Tibial nerve (tissue), 4 donors: Measurements from ENCODE around the gene RMND5B. TPM values are rescaled to one million over a fixed set of nuclear protein-coding genes. Genes with fewer than 3 reads are reported as not detected.
A peak's percentile ranks its signal among the peaks of the same experiment; 100 is the strongest.
"Not testable (repeated sequence)": the region's sequence is repeated elsewhere in the genome, so short reads cannot be mapped to it uniquely, and the experiment has no call there.

Source experiments
- DNase-seq, 2 donors: peaks; one replicate each; pipeline ENCODE4 v3.0.0-alpha.2; 2019; ENCODE audit warnings: low spot score in 2 of 2
- H3K27ac ChIP-seq, 4 donors: fragments of 200-600 bp; sonication (generic) in 3 of 4; one replicate each; pipeline ENCODE4 v1.5.1; 2017 to 2019; ENCODE audit warnings: mild to moderate bottlenecking in 1 of 4
- H3K27me3 ChIP-seq, 2 donors: fragments of 200-600 bp; sonication (generic) in 1 of 2; one replicate each; pipeline versions ENCODE4 v1.5.1 to v1.6.0; 2017 to 2019
- H3K36me3 ChIP-seq, 3 donors: fragments of 200-600 bp; sonication (generic); one replicate each; pipeline ENCODE4 v1.5.1; 2018 to 2019
- H3K4me1 ChIP-seq, 4 donors: fragments of 200-600 bp; sonication (generic) in 3 of 4; one replicate each; pipeline ENCODE4 v1.5.1; 2017 to 2019
- H3K4me3 ChIP-seq, 4 donors: fragments of 200-600 bp; sonication (generic) in 3 of 4; one replicate each; pipeline ENCODE4 v1.5.1; 2017 to 2019; ENCODE audit warnings: mild to moderate bottlenecking in 1 of 4, moderate library complexity in 1 of 4
- H3K9me3 ChIP-seq, 4 donors: fragments of 200-600 bp; sonication (generic) in 3 of 4; one replicate each; pipeline ENCODE4 v1.5.1; 2017 to 2019
- CTCF ChIP-seq, 5 experiments: fragments of 200-600 bp in 3 of 5; fragments of 450-650 bp in 2 of 5; sonication (generic) in 3 of 5; IDR thresholded peaks; one replicate each; pipeline ENCODE4 v1.5.1; 2016 to 2019; ENCODE audit warnings: antibody characterized with exemption in 5 of 5, mild to moderate bottlenecking in 3 of 5, moderate library complexity in 2 of 5
- EP300 ChIP-seq, 2 donors: sonication (generic); formaldehyde crosslinking; IDR thresholded peaks; one replicate each; pipeline ENCODE4 v1.6.1; 2017; ENCODE audit warnings: antibody characterized with exemption in 2 of 2, mild to moderate bottlenecking in 1 of 2
- POLR2A ChIP-seq, 2 donors: fragments of 450-650 bp; IDR thresholded peaks; one replicate each; pipeline ENCODE4 v1.6.1; 2017; ENCODE audit warnings: antibody characterized with exemption in 2 of 2, mild to moderate bottlenecking in 2 of 2, moderate library complexity in 2 of 2
- WGBS, 2 donors: methylation state at CpG; one replicate each; pipeline ENCODE4 v1.1.5; 2018; 5-methylcytosine and 5-hydroxymethylcytosine counted together
- total RNA-seq, 4 donors: library from RNA; depleted of rRNA; stranded (reverse); fragments of >200 nt; gene quantifications; one replicate each; pipeline ENCODE4 v1.1.0, GENCODE V29; 2016

RMND5B gene
- total RNA-seq, 4 donors from 2014 or later = 43.1 to 58.8 (median 53.0) TPM

- 90 to 92% methylated on average over 7 of the region's 7 CpGs for WGBS, 2 donors
- Histone ChIP-seq H3K4me3 (no peak overlapping the region), H3K36me3 (no peaks in the 10 kb centered on the region), H3K27me3 (peaks cover 0 to 10% of the 10 kb centered on the region in 2 donors), H3K9me3 (no peaks in the 10 kb centered on the region), H3K4me1 (no peaks in the 10 kb centered on the region), H3K27ac (no peak overlapping the region)
- TF ChIP-seq EP300 (IDR thresholded peaks at IDR 0.05) (no peak), POLR2A (IDR thresholded peaks at IDR 0.05) (no peak), CTCF (IDR thresholded peaks at IDR 0.05) (no peak)
- no peak for DNase-seq
Measured at GRCh38 chr5:178192787-178193186, 62.0 kb downstream of the RMND5B start.

GRCh38 chr5:178193251-178193809 lies 62.5 kb downstream of the RMND5B start:
- WGBS, 2 donors = 69 to 78% methylated on average over 8 of the region's 8 CpGs
- H3K27ac ChIP-seq = no peak overlapping the region
- peaks cover 0 to 10% of the 10 kb centered on the region in 2 donors for H3K27me3 ChIP-seq
- no peak overlapping the region for H3K4me3 ChIP-seq
- DNase-seq = no peak
- no peaks in the 10 kb centered on the region for H3K36me3 ChIP-seq
- H3K4me1 ChIP-seq = no peaks in the 10 kb centered on the region
- no peaks in the 10 kb centered on the region for H3K9me3 ChIP-seq
- no peak for TF ChIP-seq EP300 (IDR thresholded peaks at IDR 0.05)
- no peak for TF ChIP-seq CTCF (IDR thresholded peaks at IDR 0.05)
- TF ChIP-seq POLR2A (IDR thresholded peaks at IDR 0.05) = no peak

- Histone ChIP-seq H3K27me3 (peaks cover 0 to 10% of the 10 kb centered on the region in 2 donors), H3K27ac (no peak overlapping the region), H3K4me1 (no peaks in the 10 kb centered on the region), H3K36me3 (no peaks in the 10 kb centered on the region), H3K9me3 (no peaks in the 10 kb centered on the region), H3K4me3 (no peak overlapping the region)
- DNase-seq = no peak
- TF ChIP-seq EP300 (IDR thresholded peaks at IDR 0.05) = no peak
- no peak for TF ChIP-seq CTCF (IDR thresholded peaks at IDR 0.05)
- TF ChIP-seq POLR2A (IDR thresholded peaks at IDR 0.05) = no peak
- 29 to 36% methylated on average over 6 to 7 of the region's 7 CpGs for WGBS, 2 donors
Measured at GRCh38 chr5:178194026-178194425, 63.2 kb downstream of the RMND5B start.

- H3K9me3 ChIP-seq = no peaks in the 10 kb centered on the region
- no peaks in the 10 kb centered on the region for H3K4me1 ChIP-seq
- 66 to 73% methylated on average over 7 of the region's 7 CpGs for WGBS, 2 donors
- TF ChIP-seq POLR2A (IDR thresholded peaks at IDR 0.05) = no peak
- no peak overlapping the region for H3K4me3 ChIP-seq
- no peak overlapping the region for H3K27ac ChIP-seq
- peaks cover 0 to 10% of the 10 kb centered on the region in 2 donors for H3K27me3 ChIP-seq
- no peaks in the 10 kb centered on the region for H3K36me3 ChIP-seq
- DNase-seq = no peak
Measured at GRCh38 chr5:178196281-178196812, 65.5 kb downstream of the RMND5B start.

GRCh38 chr5:178196986-178197385 lies 66.2 kb downstream of the RMND5B start:
- Histone ChIP-seq H3K27me3 (peaks cover 0 to 10% of the 10 kb centered on the region in 2 donors), H3K4me1 (no peaks in the 10 kb centered on the region), H3K9me3 (no peaks in the 10 kb centered on the region), H3K36me3 (no peaks in the 10 kb centered on the region), H3K27ac (no peak overlapping the region), H3K4me3 (no peak overlapping the region)
- DNase-seq = no peak
- WGBS, 2 donors = 85 to 87% methylated on average over 7 to 8 of the region's 8 CpGs
- TF ChIP-seq EP300 (IDR thresholded peaks at IDR 0.05) = no peak
- TF ChIP-seq POLR2A (IDR thresholded peaks at IDR 0.05) = no peak
- peak in 1 of 5 experiments; percentile 9 for TF ChIP-seq CTCF (IDR thresholded peaks at IDR 0.05)

- DNase-seq, H3K27me3 ChIP-seq, H3K4me1 ChIP-seq, H3K27ac ChIP-seq, H3K9me3 ChIP-seq, H3K36me3 ChIP-seq, H3K4me3 ChIP-seq: not testable (repeated sequence)
- 81 to 91% methylated on average over 10 of the region's 11 CpGs for WGBS, 2 donors
Measured at GRCh38 chr5:178198151-178198550, 67.3 kb downstream of the RMND5B start.
